Measurements from ENCODE around the gene CFD.

- TF ChIP-seq CTCF (conservative IDR thresholded peaks at IDR 0.05 in 1 of 2, IDR thresholded peaks at IDR 0.05 in 1 of 2; ENCODE audit: extremely low read depth in 1 of 2, insufficient read depth in 1 of 2, low read depth in 1 of 2, low read length in 2 of 2) = no peak
- TF ChIP-seq EZH2 (IDR thresholded peaks at IDR 0.05; ENCODE audit: borderline replicate concordance, low read length) = no peak
Measured at GRCh38 chr19:853014-853585, 6.4 kb upstream of the CFD start.

Data from mammary epithelial cell (primary cell).